Activated CD8-positive, alpha-beta memory T cell treated with anti-CD3 and anti-CD28 coated beads, Interleukin-2, amount 50 U/mL, for 24 hours (primary cell): Measurements from ENCODE around the gene HERC5.
A peak's percentile ranks its signal among the peaks of the same experiment; 100 is the strongest.

Experiments used
- DNase-seq: peaks from one replicate; pipeline ENCODE4 v3.0.0-alpha.2; 2020; ENCODE audit errors: extremely low read depth

The HERC5 gene

DNA sequence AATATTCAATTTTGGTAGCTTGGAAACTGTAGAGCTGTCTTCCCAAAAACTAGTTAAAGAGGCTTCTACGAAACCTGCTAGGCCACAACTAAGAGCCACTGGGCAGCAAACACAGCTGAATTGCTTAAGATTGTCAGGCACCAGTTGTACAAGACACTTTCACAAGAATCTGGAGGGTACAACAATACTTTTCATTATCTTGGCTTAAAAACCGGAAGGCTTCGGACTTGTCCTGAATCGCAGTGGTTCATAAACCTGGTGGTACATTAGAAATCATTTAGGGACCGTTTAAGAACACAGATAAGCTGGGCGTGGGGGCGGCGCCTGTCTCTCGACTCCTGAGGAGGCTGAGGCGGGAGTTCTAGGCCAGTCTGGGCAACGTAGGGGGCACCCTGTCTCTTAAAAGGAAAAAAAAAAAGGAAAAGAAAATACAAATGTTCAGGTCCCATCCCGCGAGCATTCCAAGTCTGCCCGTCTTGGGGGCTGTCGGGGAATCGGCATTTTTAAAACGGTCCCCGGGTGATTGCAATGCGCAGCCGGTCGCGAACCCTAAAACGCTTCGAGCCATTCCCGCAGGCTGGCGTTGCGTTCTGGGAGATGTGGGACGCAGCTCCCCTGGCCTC, 65.9 kb downstream of the HERC5 start:
- DNase-seq, result no peak

DNA sequence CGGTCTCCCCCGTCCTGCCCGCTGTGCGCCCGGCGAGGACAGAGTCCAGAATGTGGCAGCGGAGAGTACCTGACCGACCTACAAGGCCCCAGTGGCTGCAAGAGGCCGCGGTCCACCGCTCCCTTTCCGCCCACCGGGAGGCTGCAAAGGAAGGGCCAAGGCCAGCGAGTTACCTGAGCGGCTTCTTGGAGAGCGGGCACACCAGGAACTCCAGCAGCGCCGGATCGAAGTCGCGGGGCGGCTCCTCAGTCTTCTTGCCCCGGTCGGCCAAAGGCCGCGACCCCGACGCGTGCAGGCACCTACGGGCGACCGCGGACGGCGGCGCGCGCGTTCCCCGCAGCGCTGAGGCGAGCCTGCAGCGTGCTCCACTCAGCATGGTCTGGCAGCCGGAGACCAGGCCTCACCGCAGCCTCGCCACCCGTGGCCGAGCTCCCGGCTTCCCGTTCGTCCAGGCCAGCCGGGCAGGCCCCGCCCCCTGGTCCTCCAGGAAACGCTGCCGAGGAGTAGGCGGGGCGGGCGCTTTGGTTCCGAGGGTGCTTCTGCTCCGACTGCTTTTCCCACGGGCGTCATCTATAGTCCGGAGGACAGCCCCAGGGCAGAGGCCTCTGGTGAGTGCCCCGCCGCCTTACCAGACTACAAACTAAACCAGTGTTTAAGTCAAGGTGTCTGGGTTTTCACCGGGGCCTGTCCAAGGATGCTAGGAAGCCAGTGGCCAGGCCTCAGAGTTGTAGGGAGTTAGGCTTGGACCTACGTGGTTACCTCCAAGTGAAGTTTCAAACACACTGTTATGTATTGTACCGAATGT, 66.6 kb downstream of the HERC5 start, which contains the start of gene PYURF:
TSS of gene PYURF (minus strand) at position 452 of the 805 bp plus-strand sequence. CDS start at position 376, 76 bp downstream.
- DNase-seq, result peak; percentile 47

DNA sequence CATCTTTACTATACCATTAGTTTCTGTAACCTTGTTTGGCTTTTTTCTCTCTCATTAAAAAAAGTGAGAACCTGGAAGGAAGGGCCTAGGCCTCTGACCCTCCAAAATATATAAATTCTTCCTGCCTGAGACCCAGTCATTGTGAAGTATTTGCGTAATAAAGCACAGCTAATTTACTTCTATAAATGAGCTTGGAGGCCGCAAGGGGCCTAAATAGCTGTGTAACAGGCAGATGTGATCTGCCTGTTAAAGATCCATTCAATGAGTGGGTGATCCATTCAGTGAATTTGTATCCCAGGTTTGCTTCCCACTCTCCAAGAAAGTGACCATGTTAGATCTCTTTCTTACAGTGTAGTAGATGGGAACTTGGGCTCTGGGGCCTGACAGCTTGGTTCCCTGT, 67.3 kb downstream of the HERC5 start:
- DNase-seq, result no peak

DNA sequence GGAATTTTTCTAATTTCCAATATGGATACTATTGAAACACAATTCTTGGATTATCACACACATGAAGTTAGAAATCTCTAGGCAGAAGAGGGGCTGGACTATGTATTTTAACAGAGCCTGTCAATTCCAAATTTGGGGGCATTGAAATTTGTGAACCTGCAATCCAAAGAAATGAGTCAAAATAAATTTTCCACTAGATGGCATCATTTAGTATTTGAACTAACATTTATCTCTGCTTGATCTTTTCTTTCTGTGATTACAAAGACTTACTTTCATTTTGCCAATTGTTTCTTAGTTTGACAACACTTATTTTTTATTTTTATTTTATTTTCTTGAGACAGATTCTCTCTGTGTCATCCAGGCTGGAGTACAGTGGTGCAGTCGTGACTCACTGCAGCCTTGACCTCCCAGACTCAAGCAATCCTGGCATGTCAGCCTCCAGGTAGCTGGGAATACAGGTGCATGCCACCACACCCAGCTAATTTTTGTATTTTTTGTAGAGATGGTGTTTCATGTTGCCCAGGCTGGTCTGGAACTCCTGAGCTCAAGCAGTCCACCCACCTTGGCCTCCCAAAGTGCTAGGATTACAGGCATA, 69.4 kb downstream of the HERC5 start:
- no peak for DNase-seq

DNA sequence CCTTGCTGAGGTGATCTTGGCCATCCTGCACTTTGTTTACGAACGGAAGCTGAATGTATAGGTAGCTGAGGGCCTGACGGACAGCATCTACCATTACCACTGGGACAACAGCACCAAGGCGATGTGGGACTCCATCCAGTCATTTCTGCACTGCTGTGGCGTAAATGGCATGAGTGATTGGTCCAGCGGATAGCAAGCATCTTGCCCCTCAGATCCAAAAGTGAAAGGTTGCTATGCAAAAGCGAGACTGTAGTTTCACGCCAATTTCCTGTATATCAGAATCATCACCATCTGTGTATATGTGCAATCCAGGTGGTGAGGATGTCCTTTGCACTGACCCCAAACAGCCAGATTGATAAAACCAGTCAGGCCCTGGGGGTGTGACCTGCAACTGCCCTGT, 70.9 kb downstream of the HERC5 start:
- no peak for DNase-seq

DNA sequence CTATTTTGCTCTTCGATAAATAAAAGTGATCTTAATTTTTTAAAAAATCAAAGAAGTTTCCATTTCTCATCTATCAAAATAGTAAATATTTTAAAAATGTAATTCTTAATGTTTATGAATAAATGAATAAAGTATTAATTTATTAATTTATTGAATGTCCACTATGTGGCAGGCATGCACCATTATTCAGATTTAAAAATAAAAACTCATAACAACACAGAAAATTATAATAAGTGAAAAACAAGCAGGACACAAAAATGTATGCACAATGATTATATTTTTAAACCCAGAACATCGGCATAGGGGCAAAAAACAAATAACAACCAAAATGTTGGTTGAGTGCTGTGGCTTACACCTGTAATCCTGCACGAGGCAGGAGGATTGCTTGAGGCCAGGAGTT, 71.9 kb downstream of the HERC5 start:
- no peak for DNase-seq

DNA sequence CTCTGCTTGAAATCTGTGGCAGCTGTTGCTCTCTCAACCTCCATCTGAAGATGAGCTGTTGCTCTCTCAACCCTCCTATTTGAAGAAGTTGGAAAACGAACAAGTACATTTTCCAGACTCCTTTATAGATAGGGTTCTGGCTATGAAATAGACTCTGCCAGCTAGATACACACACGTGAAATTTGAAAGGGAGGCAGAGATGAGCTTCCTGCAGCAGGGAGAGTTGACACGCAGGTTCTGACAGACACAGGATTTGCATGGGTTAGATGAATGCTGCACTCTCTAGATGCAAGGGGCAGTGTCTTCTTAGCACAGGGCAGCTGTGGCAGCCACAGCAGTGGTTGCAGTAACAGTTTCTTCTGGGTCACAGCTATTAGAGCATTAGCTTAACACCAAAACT, 74.6 kb downstream of the HERC5 start:
- no peak for DNase-seq

DNA sequence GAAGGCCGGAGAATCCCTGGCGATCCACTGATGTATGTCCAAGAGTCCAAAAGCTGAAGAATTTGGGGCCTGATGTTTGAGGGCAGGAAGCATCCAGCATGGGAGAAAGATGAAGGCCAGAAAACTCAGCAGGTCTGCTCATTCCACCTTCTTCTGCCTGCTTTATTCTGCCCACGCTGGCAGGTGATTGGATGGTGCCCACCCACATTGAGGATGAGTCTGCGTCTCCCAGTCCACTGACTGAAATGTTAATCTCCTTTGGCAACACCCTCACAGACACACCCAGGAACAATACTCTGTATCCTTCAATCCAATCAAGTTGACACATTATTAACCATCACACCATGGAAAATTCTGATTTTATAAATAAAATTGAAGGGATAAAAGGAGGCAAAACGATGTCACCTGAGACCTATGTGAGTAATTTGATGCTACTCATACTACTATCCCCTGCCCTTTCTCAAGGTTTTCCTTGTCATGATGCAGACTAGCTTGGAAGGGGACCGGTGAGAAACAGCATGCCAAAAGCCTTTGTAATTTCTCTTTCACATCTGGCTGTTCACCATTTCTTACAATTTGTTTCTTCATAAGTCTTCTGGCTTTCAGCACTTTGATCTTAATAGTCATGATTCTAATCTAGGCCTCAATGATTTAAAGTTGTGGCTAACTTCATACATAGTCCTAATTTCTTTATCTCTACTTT, 76.3 kb downstream of the HERC5 start:
- no peak for DNase-seq

DNA sequence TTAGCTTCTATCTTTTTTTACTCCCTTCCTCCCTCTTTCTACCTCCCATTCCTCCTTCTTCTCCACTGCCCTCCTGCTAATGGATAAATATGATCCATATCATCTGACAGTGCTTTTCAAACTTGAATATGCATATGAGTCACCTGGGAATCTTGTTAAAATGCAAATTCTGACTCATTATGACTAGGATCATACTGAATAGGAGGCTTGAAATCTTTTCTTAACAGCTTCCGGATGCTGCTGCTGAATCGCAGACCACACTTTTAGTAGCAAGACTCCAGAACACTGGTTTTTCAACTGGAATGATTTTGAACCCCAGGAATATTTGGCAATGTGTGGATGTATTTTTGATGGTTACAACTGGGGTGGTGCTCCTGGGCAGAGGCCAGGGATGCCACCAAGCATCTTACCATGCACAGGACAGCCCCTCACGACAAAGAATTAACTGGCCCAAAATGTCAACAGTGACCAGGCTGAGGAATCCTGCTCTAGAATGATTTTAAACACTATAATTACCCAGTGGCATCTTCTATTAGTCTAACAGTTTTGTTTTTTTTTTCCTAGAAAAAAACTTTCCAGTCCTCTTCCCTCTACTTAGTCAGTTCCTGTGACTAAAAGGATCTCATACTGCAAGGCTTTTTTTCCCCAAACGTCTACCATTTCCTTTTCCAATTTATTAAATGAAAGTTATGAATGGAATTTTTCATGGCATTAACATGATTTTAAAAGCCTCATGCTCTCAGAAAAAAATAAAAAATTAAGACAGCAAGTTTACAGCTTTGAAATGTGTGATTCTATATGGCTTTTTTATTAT, 77.2 kb downstream of the HERC5 start:
- DNase-seq, result no peak

DNA sequence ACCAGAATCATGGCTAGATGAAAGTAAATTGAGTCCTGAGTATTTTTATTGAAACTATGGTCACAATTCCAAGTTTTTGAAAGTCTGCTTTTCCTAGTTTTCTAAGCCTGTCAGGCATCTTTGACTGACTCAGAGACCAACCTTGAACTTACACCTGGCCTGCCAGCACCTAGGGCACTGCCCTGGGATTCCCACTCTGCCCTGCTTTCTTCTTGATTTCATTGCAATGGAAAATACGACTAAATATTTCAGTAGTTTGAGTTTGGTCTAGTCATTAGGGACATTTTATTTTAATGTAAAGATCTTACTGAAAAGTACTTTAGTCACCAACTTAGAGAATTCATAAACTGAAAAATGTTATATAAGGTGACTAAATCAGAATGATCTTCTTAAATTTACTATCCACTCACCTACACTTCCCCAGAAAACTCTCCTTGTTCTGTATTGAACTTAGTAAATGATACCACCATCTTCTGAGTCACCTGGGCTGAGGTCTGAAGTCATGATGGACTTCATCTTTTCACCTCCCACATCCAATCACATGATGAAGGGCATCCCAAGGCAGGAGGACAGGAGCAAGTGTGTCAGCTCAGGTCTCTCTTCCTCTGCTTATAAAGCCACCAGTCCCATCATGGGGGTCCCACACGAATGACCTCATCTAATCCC, 78.3 kb downstream of the HERC5 start:
- no peak for DNase-seq

DNA sequence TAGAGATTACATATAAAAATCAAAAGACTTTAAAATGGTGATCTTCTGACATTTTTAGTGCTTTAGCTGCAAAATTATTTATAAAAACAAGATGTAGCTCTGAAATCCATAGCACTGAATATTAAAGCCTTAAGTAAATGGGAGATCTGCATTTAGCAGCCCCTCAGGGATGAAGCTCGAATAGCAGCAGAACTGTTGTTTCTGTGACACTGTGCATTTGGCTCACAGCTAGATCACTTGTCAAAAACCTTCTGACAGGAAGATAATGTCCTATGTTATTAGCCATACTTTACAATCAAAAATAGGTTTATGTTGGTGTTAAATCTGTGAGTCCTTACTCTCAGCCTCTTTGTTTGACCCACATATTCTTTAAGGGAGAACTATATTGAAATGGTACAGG, 80.8 kb downstream of the HERC5 start:
- no peak for DNase-seq

DNA sequence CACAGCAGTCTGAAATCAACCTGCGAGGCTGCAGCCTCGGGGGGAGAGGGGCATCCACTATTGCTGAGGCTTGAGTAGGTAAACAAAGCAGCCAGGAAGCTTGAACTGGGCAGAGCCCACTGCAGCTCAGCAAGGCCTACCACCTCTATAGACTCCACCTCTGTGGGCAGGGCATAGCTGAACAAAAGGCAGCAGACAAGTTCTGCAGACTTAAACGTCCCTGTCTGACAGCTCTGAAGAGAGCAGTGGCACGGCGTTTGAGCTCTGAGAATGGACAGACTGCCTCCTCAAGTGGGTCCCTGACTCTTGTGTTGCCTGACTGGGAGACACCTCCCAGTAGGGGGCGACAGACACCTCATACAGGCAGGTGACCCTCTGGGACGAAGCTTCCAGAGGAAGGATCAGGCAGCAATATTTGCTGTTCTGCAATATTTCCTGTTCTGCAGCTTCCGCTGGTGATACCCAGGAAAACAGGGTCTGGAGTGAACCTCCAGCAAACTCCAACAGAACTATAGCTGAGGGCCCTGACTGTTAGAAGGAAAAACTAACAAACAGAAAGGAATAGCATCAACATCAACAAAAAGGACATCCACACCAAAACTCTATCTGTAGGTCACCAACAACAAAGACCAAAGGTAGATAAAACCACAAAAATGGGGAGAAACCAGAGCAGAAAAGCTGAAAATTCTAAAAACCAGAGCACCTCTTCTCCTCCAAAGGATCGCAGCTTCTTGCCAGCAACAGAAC, 82.6 kb downstream of the HERC5 start:
- DNase-seq, result peak; percentile 45

DNA sequence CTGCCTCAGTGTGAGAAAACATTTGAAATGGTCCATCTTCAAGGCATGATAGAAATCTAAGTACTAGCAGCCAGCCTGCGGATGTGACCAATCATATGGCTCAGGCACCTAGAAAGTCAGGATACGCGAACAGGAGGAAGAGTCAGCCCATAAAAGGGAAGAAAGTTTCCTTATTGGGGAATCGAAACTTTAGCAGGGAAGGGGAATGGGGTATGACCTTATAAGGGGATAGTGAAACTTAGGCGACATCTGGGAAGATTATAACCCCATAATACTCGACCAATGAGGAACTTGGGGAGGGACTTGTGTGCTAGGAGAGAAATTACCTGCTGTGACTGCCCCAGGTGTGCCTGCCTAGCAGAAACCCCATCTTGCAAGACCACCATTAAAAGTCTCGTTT, 92.9 kb downstream of the HERC5 start:
- no peak for DNase-seq
